ENCODE data around the gene VSNL1. TPM values are rescaled to one million over a fixed set of nuclear protein-coding genes. Genes with fewer than 3 reads are reported as not detected.

The VSNL1 gene
- total and polyA plus RNA-seq, 2 experiments from 2014 or later = 102 to 112 TPM

DNA sequence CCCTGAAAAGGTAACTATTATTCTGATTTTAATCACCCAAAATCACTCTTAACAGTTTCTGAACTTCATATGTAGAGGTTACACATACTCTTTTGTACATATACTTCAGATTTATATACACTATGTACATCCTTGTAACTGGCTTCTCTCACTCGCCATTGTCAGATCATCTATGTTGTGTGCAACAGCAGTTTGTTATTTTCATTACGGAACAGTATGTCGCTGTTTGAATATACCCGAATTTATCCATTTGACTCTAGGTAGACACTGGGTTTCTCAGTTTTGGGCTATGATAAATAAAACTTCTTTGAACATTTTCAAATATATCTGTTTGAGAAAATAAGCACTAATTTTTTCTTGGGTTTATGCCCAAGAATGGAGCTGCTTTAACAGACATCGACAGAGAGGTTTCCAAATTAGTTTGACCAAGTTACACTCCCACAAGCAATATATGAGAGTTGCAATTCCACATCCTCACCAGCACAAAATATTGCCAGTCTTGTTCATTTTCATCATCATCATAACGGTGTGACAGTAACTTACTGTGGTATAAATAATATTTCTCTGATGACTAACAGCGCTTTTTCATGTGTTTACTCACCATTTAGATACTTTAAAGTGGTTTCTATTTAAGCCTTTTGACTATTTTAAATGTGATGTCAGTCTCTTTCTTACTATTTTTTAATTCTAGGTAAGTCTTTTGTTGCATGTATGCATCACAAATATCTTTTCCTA is 132.3 kb downstream of the VSNL1 start:
- peaks cover 42% of the 10 kb centered on the region for H3K36me3 Mint-ChIP-seq (ENCODE audit: low read depth)
- H3K79me2 ChIP-seq (replicated peaks; ENCODE audit: insufficient read depth) = no peaks in the 10 kb centered on the region
- no peak overlapping the region for H3K27ac Mint-ChIP-seq
- H3K9me2 ChIP-seq (ENCODE audit: insufficient read depth) = no peaks in the 10 kb centered on the region
- H3K4me3 Mint-ChIP-seq = no peak overlapping the region
- DNase-seq (ENCODE audit: low spot score) = no peak
- no peaks in the 10 kb centered on the region for H3K27me3 ChIP-seq (ENCODE audit: insufficient read depth)
- no peak for ATAC-seq
- peaks cover 21% of the 10 kb centered on the region; the same call in 1 of the 2 replicates for H3K36me3 ChIP-seq (ENCODE audit: insufficient read depth)
- no peaks in the 10 kb centered on the region for H3F3A ChIP-seq (replicated peaks; ENCODE audit: low read depth)
- TF ChIP-seq, protein P1, sequence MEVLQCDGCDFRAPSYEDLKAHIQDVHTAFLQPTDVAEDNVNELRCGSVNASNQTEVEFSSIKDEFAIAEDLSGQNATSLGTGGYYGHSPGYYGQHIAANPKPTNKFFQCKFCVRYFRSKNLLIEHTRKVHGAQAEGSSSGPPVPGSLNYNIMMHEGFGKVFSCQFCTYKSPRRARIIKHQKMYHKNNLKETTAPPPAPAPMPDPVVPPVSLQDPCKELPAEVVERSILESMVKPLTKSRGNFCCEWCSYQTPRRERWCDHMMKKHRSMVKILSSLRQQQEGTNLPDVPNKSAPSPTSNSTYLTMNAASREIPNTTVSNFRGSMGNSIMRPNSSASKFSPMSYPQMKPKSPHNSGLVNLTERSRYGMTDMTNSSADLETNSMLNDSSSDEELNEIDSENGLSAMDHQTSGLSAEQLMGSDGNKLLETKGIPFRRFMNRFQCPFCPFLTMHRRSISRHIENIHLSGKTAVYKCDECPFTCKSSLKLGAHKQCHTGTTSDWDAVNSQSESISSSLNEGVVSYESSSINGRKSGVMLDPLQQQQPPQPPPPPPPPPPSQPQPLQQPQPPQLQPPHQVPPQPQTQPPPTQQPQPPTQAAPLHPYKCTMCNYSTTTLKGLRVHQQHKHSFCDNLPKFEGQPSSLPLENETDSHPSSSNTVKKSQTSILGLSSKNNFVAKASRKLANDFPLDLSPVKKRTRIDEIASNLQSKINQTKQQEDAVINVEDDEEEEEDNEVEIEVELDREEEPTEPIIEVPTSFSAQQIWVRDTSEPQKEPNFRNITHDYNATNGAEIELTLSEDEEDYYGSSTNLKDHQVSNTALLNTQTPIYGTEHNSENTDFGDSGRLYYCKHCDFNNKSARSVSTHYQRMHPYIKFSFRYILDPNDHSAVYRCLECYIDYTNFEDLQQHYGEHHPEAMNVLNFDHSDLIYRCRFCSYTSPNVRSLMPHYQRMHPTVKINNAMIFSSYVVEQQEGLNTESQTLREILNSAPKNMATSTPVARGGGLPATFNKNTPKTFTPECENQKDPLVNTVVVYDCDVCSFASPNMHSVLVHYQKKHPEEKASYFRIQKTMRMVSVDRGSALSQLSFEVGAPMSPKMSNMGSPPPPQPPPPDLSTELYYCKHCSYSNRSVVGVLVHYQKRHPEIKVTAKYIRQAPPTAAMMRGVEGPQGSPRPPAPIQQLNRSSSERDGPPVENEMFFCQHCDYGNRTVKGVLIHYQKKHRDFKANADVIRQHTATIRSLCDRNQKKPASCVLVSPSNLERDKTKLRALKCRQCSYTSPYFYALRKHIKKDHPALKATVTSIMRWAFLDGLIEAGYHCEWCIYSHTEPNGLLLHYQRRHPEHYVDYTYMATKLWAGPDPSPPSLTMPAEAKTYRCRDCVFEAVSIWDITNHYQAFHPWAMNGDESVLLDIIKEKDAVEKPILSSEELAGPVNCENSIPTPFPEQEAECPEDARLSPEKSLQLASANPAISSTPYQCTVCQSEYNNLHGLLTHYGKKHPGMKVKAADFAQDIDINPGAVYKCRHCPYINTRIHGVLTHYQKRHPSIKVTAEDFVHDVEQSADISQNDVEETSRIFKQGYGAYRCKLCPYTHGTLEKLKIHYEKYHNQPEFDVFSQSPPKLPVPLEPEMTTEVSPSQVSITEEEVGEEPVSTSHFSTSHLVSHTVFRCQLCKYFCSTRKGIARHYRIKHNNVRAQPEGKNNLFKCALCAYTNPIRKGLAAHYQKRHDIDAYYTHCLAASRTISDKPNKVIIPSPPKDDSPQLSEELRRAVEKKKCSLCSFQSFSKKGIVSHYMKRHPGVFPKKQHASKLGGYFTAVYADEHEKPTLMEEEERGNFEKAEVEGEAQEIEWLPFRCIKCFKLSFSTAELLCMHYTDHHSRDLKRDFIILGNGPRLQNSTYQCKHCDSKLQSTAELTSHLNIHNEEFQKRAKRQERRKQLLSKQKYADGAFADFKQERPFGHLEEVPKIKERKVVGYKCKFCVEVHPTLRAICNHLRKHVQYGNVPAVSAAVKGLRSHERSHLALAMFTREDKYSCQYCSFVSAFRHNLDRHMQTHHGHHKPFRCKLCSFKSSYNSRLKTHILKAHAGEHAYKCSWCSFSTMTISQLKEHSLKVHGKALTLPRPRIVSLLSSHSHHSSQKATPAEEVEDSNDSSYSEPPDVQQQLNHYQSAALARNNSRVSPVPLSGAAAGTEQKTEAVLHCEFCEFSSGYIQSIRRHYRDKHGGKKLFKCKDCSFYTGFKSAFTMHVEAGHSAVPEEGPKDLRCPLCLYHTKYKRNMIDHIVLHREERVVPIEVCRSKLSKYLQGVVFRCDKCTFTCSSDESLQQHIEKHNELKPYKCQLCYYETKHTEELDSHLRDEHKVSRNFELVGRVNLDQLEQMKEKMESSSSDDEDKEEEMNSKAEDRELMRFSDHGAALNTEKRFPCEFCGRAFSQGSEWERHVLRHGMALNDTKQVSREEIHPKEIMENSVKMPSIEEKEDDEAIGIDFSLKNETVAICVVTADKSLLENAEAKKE (CRISPR knock-in tag; IDR thresholded peaks at IDR 0.05) = no peak
- TF ChIP-seq CREB1 (CRISPR knock-in tag; IDR thresholded peaks at IDR 0.05; ENCODE audit: low read depth) (no peak), STAT1 (IDR thresholded peaks at IDR 0.05; ENCODE audit: unreplicated experiment) (no peak), ZNF331 (CRISPR knock-in tag; IDR thresholded peaks at IDR 0.05; ENCODE audit: low read depth) (no peak), EZH2 (IDR thresholded peaks at IDR 0.05; ENCODE audit: low read depth, unreplicated experiment) (no peak), ZNF114 (CRISPR knock-in tag; IDR thresholded peaks at IDR 0.05) (no peak), POLR2AphosphoS5 (IDR thresholded peaks at IDR 0.05; ENCODE audit: low read depth) (no peak)
- TF ChIP-seq, protein P2, sequence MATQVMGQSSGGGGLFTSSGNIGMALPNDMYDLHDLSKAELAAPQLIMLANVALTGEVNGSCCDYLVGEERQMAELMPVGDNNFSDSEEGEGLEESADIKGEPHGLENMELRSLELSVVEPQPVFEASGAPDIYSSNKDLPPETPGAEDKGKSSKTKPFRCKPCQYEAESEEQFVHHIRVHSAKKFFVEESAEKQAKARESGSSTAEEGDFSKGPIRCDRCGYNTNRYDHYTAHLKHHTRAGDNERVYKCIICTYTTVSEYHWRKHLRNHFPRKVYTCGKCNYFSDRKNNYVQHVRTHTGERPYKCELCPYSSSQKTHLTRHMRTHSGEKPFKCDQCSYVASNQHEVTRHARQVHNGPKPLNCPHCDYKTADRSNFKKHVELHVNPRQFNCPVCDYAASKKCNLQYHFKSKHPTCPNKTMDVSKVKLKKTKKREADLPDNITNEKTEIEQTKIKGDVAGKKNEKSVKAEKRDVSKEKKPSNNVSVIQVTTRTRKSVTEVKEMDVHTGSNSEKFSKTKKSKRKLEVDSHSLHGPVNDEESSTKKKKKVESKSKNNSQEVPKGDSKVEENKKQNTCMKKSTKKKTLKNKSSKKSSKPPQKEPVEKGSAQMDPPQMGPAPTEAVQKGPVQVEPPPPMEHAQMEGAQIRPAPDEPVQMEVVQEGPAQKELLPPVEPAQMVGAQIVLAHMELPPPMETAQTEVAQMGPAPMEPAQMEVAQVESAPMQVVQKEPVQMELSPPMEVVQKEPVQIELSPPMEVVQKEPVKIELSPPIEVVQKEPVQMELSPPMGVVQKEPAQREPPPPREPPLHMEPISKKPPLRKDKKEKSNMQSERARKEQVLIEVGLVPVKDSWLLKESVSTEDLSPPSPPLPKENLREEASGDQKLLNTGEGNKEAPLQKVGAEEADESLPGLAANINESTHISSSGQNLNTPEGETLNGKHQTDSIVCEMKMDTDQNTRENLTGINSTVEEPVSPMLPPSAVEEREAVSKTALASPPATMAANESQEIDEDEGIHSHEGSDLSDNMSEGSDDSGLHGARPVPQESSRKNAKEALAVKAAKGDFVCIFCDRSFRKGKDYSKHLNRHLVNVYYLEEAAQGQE (IDR thresholded peaks at IDR 0.05; ENCODE audit: unreplicated experiment) = no peak
- TF ChIP-seq, protein P3, sequence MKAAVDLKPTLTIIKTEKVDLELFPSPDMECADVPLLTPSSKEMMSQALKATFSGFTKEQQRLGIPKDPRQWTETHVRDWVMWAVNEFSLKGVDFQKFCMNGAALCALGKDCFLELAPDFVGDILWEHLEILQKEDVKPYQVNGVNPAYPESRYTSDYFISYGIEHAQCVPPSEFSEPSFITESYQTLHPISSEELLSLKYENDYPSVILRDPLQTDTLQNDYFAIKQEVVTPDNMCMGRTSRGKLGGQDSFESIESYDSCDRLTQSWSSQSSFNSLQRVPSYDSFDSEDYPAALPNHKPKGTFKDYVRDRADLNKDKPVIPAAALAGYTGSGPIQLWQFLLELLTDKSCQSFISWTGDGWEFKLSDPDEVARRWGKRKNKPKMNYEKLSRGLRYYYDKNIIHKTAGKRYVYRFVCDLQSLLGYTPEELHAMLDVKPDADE (IDR thresholded peaks at IDR 0.05) = no peak
- TF ChIP-seq, protein P4, sequence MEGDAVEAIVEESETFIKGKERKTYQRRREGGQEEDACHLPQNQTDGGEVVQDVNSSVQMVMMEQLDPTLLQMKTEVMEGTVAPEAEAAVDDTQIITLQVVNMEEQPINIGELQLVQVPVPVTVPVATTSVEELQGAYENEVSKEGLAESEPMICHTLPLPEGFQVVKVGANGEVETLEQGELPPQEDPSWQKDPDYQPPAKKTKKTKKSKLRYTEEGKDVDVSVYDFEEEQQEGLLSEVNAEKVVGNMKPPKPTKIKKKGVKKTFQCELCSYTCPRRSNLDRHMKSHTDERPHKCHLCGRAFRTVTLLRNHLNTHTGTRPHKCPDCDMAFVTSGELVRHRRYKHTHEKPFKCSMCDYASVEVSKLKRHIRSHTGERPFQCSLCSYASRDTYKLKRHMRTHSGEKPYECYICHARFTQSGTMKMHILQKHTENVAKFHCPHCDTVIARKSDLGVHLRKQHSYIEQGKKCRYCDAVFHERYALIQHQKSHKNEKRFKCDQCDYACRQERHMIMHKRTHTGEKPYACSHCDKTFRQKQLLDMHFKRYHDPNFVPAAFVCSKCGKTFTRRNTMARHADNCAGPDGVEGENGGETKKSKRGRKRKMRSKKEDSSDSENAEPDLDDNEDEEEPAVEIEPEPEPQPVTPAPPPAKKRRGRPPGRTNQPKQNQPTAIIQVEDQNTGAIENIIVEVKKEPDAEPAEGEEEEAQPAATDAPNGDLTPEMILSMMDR (conservative IDR thresholded peaks at IDR 0.05; ENCODE audit: low read depth in 2 of 2) = no peak
- H3K4me2 ChIP-seq = no peak overlapping the region
- H3K9me3 Mint-ChIP-seq = no peaks in the 10 kb centered on the region
- no peaks in the 10 kb centered on the region for H3K4me1 ChIP-seq (ENCODE audit: insufficient read depth)
- no peak overlapping the region for H3K27ac ChIP-seq (ENCODE audit: low read depth)
- H3K4me3 ChIP-seq = no peak overlapping the region
- H2AFZ ChIP-seq = no peak overlapping the region
- H4K20me1 ChIP-seq (replicated peaks; ENCODE audit: insufficient read depth) = no peaks in the 10 kb centered on the region
- no peaks in the 10 kb centered on the region for H3K4me1 Mint-ChIP-seq
- no peaks in the 10 kb centered on the region for H3K27me3 Mint-ChIP-seq (ENCODE audit: insufficient read depth, low read depth, poor library complexity)

All from GM23338 (cell line).